Endothelial cell of umbilical vein (primary cell): ENCODE data around the gene CCN5. TPM values are rescaled to one million over a fixed set of nuclear protein-coding genes. Genes with fewer than 3 reads are reported as not detected.

Source experiments
- BruUV-seq: library from RNA; stranded (reverse); fragments of 400-500 nt; replicated peaks from 2 replicates; lab custom pipeline; 2021; lab: Mats Ljungman, UMichigan
- CTCF ChIA-PET: fragments of 300-600, 350-600 bp; sonication (Branson Sonifier 250); formaldehyde crosslinking; loops from one replicate; lab custom pipeline; 2021; ENCODE audit warnings: antibody characterized with exemption, inconsistent platforms; lab: Charles Lee
- POLR2A ChIA-PET: fragments of 300-600, 350-600 bp; sonication (Branson Sonifier 250); formaldehyde crosslinking; loops from one replicate; lab custom pipeline; 2021; ENCODE audit warnings: antibody characterized with exemption, inconsistent platforms; lab: Charles Lee
- DNase-seq: peaks from one replicate; pipeline ENCODE4 v3.0.0-alpha.2; 2011; ENCODE audit warnings: low read depth, low spot score
- FAIRE-seq: peaks from 2 replicates; lab custom pipeline; 2011; peaks lifted over from hg19 to GRCh38; lab: Jason Lieb, UNC
- H2AFZ ChIP-seq: 2 replicates; pipeline ENCODE4 v1.6.0; 2012; ENCODE audit warnings: low read depth, low read length, control low read depth, inconsistent platforms
- H3K27ac ChIP-seq: 2 replicates; pipeline ENCODE4 v1.5.1; 2011; ENCODE audit warnings: low read depth, mild to moderate bottlenecking, control low read depth, low read length, moderate library complexity; ENCODE audit not compliant: insufficient read depth
- H3K27me3 ChIP-seq, 2 experiments: 2 replicates each; pipeline versions ENCODE4 v1.6.0 to v1.6.1; 2011; ENCODE audit warnings: low read length in 2 of 2, mixed read lengths in 1 of 2; ENCODE audit not compliant: control insufficient read depth in 2 of 2, insufficient read depth in 2 of 2
- H3K36me3 ChIP-seq, 2 experiments: 2 replicates in 1 of 2; 3 replicates in 1 of 2; pipeline ENCODE4 v1.5.1; 2011; ENCODE audit warnings: low read length in 2 of 2, mild to moderate bottlenecking in 1 of 2, moderate library complexity in 1 of 2; ENCODE audit not compliant: control insufficient read depth in 2 of 2, insufficient read depth in 2 of 2; ENCODE audit errors: extremely low read depth in 1 of 2
- H3K4me1 ChIP-seq: 3 replicates; pipeline ENCODE4 v1.5.1; 2011; ENCODE audit warnings: mild to moderate bottlenecking, low read length; ENCODE audit not compliant: control insufficient read depth, insufficient read depth; ENCODE audit errors: extremely low read depth
- H3K4me2 ChIP-seq: 2 replicates; pipeline ENCODE4 v1.6.1; 2011; ENCODE audit warnings: low read length, control low read depth, mixed read lengths; ENCODE audit not compliant: insufficient read depth
- H3K4me3 ChIP-seq, 3 experiments: fragments of 200-600 bp in 1 of 3; sonication (generic), shearing (Covaris generic) in 1 of 3; replicated peaks in 1 of 3; 2 replicates each; pipeline ENCODE4 v1.5.1; 2011 to 2016; ENCODE audit warnings: control low read depth in 3 of 3, low read length in 3 of 3, mild to moderate bottlenecking in 2 of 3, inconsistent platforms in 1 of 3, low read depth in 1 of 3, moderate library complexity in 1 of 3; ENCODE audit not compliant: insufficient read depth in 1 of 3
- H3K79me2 ChIP-seq: 2 replicates; pipeline ENCODE4 v1.6.0; 2012; ENCODE audit warnings: low read length, inconsistent platforms; ENCODE audit not compliant: control insufficient read depth, insufficient read depth
- H3K9ac ChIP-seq: replicated peaks from 2 replicates; pipeline ENCODE3; 2011; ENCODE audit warnings: low read length, control low read depth; ENCODE audit not compliant: insufficient read depth; ENCODE audit errors: extremely low read depth
- H3K9me1 ChIP-seq: replicated peaks from 3 replicates; pipeline ENCODE4 v1.6.0; 2011; ENCODE audit warnings: mild to moderate bottlenecking, low read length; ENCODE audit not compliant: control insufficient read depth, insufficient read depth; ENCODE audit errors: extremely low read depth
- H3K9me3 ChIP-seq: replicated peaks from 2 replicates; pipeline ENCODE4 v1.5.1; 2012; ENCODE audit warnings: low read length, inconsistent platforms; ENCODE audit not compliant: control insufficient read depth, insufficient read depth
- H4K20me1 ChIP-seq: replicated peaks from 2 replicates; pipeline ENCODE3; 2011; ENCODE audit warnings: mild to moderate bottlenecking, low read length; ENCODE audit not compliant: control insufficient read depth, insufficient read depth; ENCODE audit errors: extremely low read depth
- EZH2 ChIP-seq: IDR thresholded peaks from 2 replicates; pipeline ENCODE4 v1.6.1; 2012; ENCODE audit warnings: borderline replicate concordance, low read depth, mild to moderate bottlenecking, moderate library complexity, low read length, inconsistent platforms; ENCODE audit not compliant: severe bottlenecking
- FOS ChIP-seq: IDR thresholded peaks from 2 replicates; pipeline ENCODE4 v1.6.1; 2011; ENCODE audit warnings: mild to moderate bottlenecking, low read length, moderate library complexity, borderline replicate concordance; ENCODE audit not compliant: insufficient read depth
- GATA2 ChIP-seq: IDR thresholded peaks from 2 replicates; pipeline ENCODE4 v1.7.0; 2011; ENCODE audit warnings: low read depth, mild to moderate bottlenecking, moderate library complexity, mixed read lengths, low read length; ENCODE audit not compliant: insufficient read length, insufficient read depth
- JUN ChIP-seq: IDR thresholded peaks from 2 replicates; pipeline ENCODE4 v1.6.1; 2011; ENCODE audit warnings: borderline replicate concordance, low read depth; ENCODE audit not compliant: insufficient read length, insufficient read depth
- MAX ChIP-seq: IDR thresholded peaks from 2 replicates; pipeline ENCODE4 v1.6.1; 2011; ENCODE audit not compliant: insufficient read depth, insufficient read length
- MYC ChIP-seq: IDR thresholded peaks from one replicate; pipeline ENCODE4 v1.6.1; 2011; ENCODE audit warnings: mild to moderate bottlenecking, low read depth, low read length
- POLR2A ChIP-seq: IDR thresholded peaks from 2 replicates; pipeline ENCODE4 v1.6.1; 2012; ENCODE audit warnings: low read depth, mild to moderate bottlenecking, control low read depth, low read length
- dilution Hi-C: fragments of 300-500 bp; cut with MboI; formaldehyde crosslinking; loops from one replicate; pipeline ENCODE4 v1.15.0; 2019; ENCODE audit warnings: low sequenced_read_pairs; ENCODE audit not compliant: extremely low pct_ligation_motif_present
- intact Hi-C: fragments of 100-400 bp; cut with micrococcal nuclease; formaldehyde crosslinking; loops from one replicate; pipeline ENCODE4 v1.10.0; 2022
- polyA plus RNA-seq, 4 experiments: library from polyadenylated mRNA; depleted of rRNA in 3 of 4; stranded (reverse) in 3 of 4; unstranded in 1 of 4; fragments of >200 nt; gene quantifications; 2 replicates each; pipeline versions ENCODE4 v1.2.1 to v1.2.3, GENCODE V29; 2011 to 2012; ENCODE audit warnings: missing spikeins in 1 of 4
- total RNA-seq: library from RNA; stranded (reverse); gene quantifications from 2 replicates; pipeline ENCODE4 v1.2.3, GENCODE V29; 2021

The CCN5 gene
- total and polyA plus RNA-seq, 2 donors (not counting 3 experiments of a cell fraction or from before 2014, with no cell fraction given) = 0.03 TPM; not detected in 1

- Histone ChIP-seq H3K9ac (no peak overlapping the region), H3K79me2 (no peaks in the 10 kb centered on the region), H3K36me3 (no peaks in the 10 kb centered on the region), H3K9me3 (no peaks in the 10 kb centered on the region), H3K27ac (no peak overlapping the region), H3K4me1 (peaks cover 16% of the 10 kb centered on the region), H3K27me3 (no peaks in the 10 kb centered on the region), H2AFZ (no peak overlapping the region), H3K4me2 (no peak overlapping the region), H3K4me3 (no peak overlapping the region), H3K9me1 (no peaks in the 10 kb centered on the region), H4K20me1 (no peaks in the 10 kb centered on the region)
- BruUV-seq = no TSS peak
- CTCF ChIA-PET = no interaction called here
- intact Hi-C loops (no loop called here), dilution Hi-C loops (no loop called here)
- TF ChIP-seq JUN (no peak), GATA2 (no peak), POLR2A (no peak), MAX (no peak), MYC (no peak), FOS (no peak), EZH2 (no peak)
- FAIRE-seq = no peak
- POLR2A ChIA-PET = no interaction called here
- no peak for DNase-seq
Observed at GRCh38 chr20:44727651-44728050, 12.5 kb downstream of the CCN5 start.

- no peak overlapping the region for H3K9ac ChIP-seq
- peak overlapping the region; percentile 22 for H3K27ac ChIP-seq
- H3K27me3 ChIP-seq = no peaks in the 10 kb centered on the region
- intact Hi-C loops = no loop called here
- peak overlapping the region; percentile 1 for H3K4me2 ChIP-seq
- POLR2A ChIA-PET = interaction anchor here (0.6 kb wide), 1 partner anchor 1191 kb away, joined by 8 read pairs; no protein-coding TSS in a partner anchor
- H3K9me3 ChIP-seq = no peaks in the 10 kb centered on the region
- H3K4me3 ChIP-seq = no peak overlapping the region
- DNase-seq (peak; percentile 90), FAIRE-seq (peak; percentile 79)
- peaks cover 12% of the 10 kb centered on the region for H3K4me1 ChIP-seq
- BruUV-seq = no TSS peak
- H4K20me1 ChIP-seq = no peaks in the 10 kb centered on the region
- no peaks in the 10 kb centered on the region for H3K9me1 ChIP-seq
- no peak overlapping the region for H2AFZ ChIP-seq
- dilution Hi-C loops = no loop called here
- H3K79me2 ChIP-seq = no peaks in the 10 kb centered on the region
- H3K36me3 ChIP-seq = no peaks in the 10 kb centered on the region
- CTCF ChIA-PET = interaction anchor here (0.8 to 7.5 kb wide), 3 partner anchors 23 to 72 kb away, joined by 3 to 310 read pairs (median 5); no protein-coding TSS in a partner anchor
- no peak for TF ChIP-seq MAX
- peak; percentile 28 for TF ChIP-seq JUN
- no peak for TF ChIP-seq EZH2
Observed at GRCh38 chr20:44728801-44729443, 13.8 kb downstream of the CCN5 start.
